ENCODE data around the gene FBXL15.

Gene FBXL15

GRCh38 chr10:102392306-102392705, 28.3 kb upstream of the FBXL15 start:
- DNase-seq, result no peak
- Histone ChIP-seq H3K9me3 (ENCODE audit: severe bottlenecking) (no peaks in the 10 kb centered on the region), H3K27ac (peak overlapping the region; percentile 41), H3K4me3 (ENCODE audit: low read depth, low read length) (no peak overlapping the region), H3K27me3 (ENCODE audit: insufficient read depth, low read depth, severe bottlenecking) (no peaks in the 10 kb centered on the region), H3K36me3 (no peaks in the 10 kb centered on the region)
- TF ChIP-seq CTCF (IDR thresholded peaks at IDR 0.05; ENCODE audit: low read depth, low read length), result no peak

GRCh38 chr10:102393411-102394078, 27.1 kb upstream of the FBXL15 start:
- no peak for DNase-seq
- no peak overlapping the region; the same call in 1 of the 2 replicates for H3K27ac ChIP-seq
- TF ChIP-seq CTCF (IDR thresholded peaks at IDR 0.05; ENCODE audit: low read depth, low read length), result peak; percentile 79; the same call in 1 of the 2 replicates
- no peaks in the 10 kb centered on the region for H3K9me3 ChIP-seq (ENCODE audit: severe bottlenecking)
- H3K36me3 ChIP-seq, result peaks cover 8% of the 10 kb centered on the region; the same call in 1 of the 2 replicates
- H3K27me3 ChIP-seq (ENCODE audit: insufficient read depth, low read depth, severe bottlenecking), result no peaks in the 10 kb centered on the region
- H3K4me3 ChIP-seq (ENCODE audit: low read depth, low read length), result peak overlapping the region; percentile 71

GRCh38 chr10:102394079-102394800, 26.4 kb upstream of the FBXL15 start:
- TF ChIP-seq CTCF (IDR thresholded peaks at IDR 0.05; ENCODE audit: low read depth, low read length), result no peak; the same call in 1 of the 2 replicates
- Histone ChIP-seq H3K27ac (peak overlapping the region; percentile 50; the same call in 1 of the 2 replicates), H3K36me3 (peaks cover 8% of the 10 kb centered on the region; the same call in 1 of the 2 replicates), H3K4me3 (ENCODE audit: low read depth, low read length) (peak overlapping the region; percentile 71), H3K9me3 (ENCODE audit: severe bottlenecking) (no peaks in the 10 kb centered on the region), H3K27me3 (ENCODE audit: insufficient read depth, low read depth, severe bottlenecking) (no peaks in the 10 kb centered on the region)
- peak; percentile 94 for DNase-seq

GRCh38 chr10:102394801-102395399, 25.7 kb upstream of the FBXL15 start:
- no peak for DNase-seq
- peak overlapping the region; percentile 46 for H3K27ac ChIP-seq
- H3K4me3 ChIP-seq (ENCODE audit: low read depth, low read length), result peak overlapping the region; percentile 71
- no peaks in the 10 kb centered on the region for H3K9me3 ChIP-seq (ENCODE audit: severe bottlenecking)
- no peaks in the 10 kb centered on the region for H3K27me3 ChIP-seq (ENCODE audit: insufficient read depth, low read depth, severe bottlenecking)
- TF ChIP-seq CTCF (IDR thresholded peaks at IDR 0.05; ENCODE audit: low read depth, low read length), result no peak
- H3K36me3 ChIP-seq, result peaks cover 10% of the 10 kb centered on the region; the same call in 1 of the 2 replicates

GRCh38 chr10:102395400-102396316, 25.0 kb upstream of the FBXL15 start, which contains the start of gene NFKB2:
Gene NFKB2, plus strand, starts transcription at chr10:102395705. Its CDS starts 255 bp downstream, at chr10:102395960.
- TF ChIP-seq CTCF (IDR thresholded peaks at IDR 0.05; ENCODE audit: low read depth, low read length), result no peak

More at GRCh38 chr10:102395400-102396316, 25.0 kb upstream of the FBXL15 start, which contains the start of gene NFKB2:
- DNase-seq, result peak; percentile 81
- Histone ChIP-seq H3K27me3 (ENCODE audit: insufficient read depth, low read depth, severe bottlenecking) (no peaks in the 10 kb centered on the region), H3K36me3 (peaks cover 15% of the 10 kb centered on the region), H3K27ac (peak within 1 kb of the TSS; percentile 46), H3K9me3 (ENCODE audit: severe bottlenecking) (no peaks in the 10 kb centered on the region), H3K4me3 (ENCODE audit: low read depth, low read length) (peak within 1 kb of the TSS; percentile 71)
